Measurements from ENCODE around the gene GALNT18.

The GALNT18 gene

DNA sequence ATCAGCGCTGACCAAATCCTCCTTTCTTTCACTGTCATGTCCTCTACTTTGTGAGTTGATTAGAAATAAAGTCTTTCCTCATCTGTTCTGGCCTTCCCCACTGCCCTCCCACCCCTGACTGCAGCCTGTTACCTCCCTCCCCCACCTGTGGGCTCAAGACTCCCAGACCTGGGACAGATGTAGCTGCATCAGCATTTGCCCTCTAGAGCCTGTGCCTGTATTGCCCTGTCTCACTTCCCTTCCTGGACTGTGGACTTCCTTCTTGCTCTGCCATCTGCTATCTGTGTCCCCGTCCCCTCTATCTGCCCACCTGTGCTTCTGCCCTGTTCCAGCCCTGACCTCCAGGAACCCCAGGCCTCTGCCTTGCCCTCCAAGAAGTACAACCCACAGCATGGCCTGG is 122.5 kb downstream of the GALNT18 start:
- DNase-seq (ENCODE audit: low read depth in 2 of 2) = no peak

- no peak for DNase-seq (ENCODE audit: low read depth in 2 of 2)
These were observed 123.6 kb downstream of the GALNT18 start for GRCh38 chr11:11498195-11498594.

GRCh38 chr11:11496879-11497278 is 124.9 kb downstream of the GALNT18 start:
- no peak for DNase-seq (ENCODE audit: low read depth in 2 of 2)

GRCh38 chr11:11494348-11494747 is 127.5 kb downstream of the GALNT18 start:
- DNase-seq (ENCODE audit: low read depth in 2 of 2) = no peak

GRCh38 chr11:11493698-11494097 is 128.1 kb downstream of the GALNT18 start:
- no peak for DNase-seq (ENCODE audit: low read depth in 2 of 2)

DNA sequence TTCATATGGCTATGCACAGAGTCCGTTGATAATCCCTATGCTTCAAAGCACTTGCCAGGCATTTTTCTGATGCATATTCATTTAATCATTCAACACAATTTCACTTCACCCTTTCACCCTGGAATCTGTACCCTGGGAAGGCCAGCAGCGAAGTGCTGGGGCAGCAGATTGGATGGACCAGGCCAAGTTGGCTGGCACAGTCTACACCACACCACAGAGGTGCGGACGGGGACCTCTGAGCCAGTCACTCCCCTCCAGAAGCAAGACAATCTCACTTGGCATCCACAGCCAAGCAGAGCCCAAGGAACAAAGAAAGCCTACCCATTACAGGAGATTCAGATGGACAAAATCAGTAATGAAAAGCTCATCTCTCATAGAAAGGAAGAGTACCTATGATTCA is 130.2 kb downstream of the GALNT18 start:
- DNase-seq (ENCODE audit: low read depth in 2 of 2) = no peak

DNA sequence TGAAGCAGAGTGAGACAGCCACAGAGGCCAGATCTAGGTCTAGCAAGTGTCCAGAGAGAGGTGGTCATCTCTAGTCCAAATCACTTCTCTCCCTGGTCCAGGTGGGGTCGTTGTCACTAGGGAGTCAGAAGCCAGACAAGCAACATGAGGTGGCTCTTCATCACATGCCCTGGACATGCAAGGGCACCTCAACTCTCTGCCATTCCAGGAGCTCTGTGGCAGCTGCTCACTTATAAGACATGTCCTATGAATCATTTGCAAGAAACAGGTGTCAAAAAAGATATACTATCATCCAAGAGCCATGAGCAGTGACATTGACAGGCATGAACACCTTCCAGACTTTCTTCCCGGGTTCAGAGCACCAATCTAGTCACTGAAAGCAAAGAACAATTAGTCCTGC is 130.8 kb downstream of the GALNT18 start:
- no peak for DNase-seq (ENCODE audit: low read depth in 2 of 2)

DNA sequence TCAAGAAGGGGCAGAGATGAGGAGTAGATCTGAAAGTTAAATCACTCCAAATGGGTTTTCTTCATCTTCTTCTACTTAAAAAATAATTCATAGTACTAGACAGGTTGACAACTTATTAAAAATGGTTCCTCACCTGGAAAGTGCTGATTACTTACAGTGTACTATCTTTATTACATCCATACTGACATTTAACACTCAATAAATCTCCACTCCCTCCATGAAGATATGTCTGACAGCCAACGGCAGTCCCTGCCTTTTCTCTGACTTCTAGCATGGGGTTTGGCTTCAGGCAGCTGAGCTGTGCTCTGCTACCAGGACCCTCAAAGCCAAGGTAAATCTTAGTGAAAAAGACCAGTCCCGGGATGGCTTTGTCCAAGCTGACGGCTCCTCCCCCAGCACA is 135.4 kb downstream of the GALNT18 start:
- DNase-seq (ENCODE audit: low read depth in 2 of 2) = no peak

DNA sequence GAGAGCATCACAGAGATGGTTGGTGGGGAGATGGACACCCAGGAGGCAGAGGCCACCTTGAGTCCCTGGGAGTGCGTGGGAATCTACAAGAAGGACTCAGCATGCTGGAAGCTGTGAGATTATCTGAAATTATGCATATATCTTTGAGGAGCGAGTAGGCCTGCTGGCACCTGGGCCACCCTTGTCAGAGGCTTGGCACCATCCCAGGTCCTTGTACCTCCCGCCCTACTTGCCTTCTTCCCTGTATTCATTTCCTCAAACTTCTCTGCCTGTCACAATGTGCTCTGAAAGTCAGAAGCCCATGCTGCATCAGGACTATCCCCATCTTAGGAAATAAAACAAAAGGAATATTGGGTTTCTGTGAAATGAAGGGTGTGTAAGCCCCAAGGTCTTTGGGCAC is 135.8 kb downstream of the GALNT18 start:
- no peak for DNase-seq (ENCODE audit: low read depth in 2 of 2)

DNA sequence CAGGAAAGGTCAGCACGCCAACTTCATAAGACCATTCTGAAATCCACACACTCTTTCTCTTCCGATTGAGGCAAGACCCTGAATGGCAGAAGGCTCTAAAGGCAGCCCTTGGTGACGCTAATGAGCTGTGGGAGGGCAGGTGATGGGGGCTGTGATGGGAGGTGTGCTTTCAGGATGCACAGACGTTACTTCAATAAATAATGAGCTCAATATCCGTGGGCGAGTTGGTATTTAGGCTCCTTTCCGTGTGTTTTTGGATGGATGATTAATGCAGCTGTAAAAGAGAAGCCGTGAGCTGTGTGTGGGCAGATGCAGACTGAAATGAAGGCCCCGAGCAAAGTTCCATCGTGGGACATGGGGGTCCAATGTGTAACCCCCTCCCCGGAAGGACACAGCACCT is 138.2 kb downstream of the GALNT18 start:
- DNase-seq (ENCODE audit: low read depth in 2 of 2) = no peak

GRCh38 chr11:11482730-11483129 is 139.1 kb downstream of the GALNT18 start:
- DNase-seq (ENCODE audit: low read depth in 2 of 2) = no peak

DNA sequence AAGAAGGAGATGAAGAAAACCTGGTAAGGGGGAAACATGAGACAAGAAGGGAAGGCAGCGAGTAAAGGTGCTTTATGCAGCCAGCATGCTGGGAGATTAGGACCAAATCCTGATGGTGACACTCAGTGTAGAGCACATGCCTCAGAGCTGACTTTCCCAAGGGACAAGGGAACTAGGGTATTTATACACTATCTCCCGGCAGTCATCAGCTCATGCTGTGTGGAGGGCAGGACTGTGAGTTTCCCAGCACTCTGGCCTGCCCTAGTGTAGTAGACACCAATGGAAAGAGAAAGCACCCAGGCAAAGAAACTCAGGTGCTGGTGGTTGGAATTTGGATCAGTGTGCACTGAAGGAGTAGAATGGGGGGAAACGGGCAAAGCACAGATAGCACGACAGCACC is 140.4 kb downstream of the GALNT18 start:
- DNase-seq (ENCODE audit: low read depth in 2 of 2) = no peak

GRCh38 chr11:11480971-11481370 is 140.8 kb downstream of the GALNT18 start:
- DNase-seq (ENCODE audit: low read depth in 2 of 2) = no peak

GRCh38 chr11:11478687-11479086 is 143.1 kb downstream of the GALNT18 start:
- DNase-seq (ENCODE audit: low read depth in 2 of 2) = no peak

DNA sequence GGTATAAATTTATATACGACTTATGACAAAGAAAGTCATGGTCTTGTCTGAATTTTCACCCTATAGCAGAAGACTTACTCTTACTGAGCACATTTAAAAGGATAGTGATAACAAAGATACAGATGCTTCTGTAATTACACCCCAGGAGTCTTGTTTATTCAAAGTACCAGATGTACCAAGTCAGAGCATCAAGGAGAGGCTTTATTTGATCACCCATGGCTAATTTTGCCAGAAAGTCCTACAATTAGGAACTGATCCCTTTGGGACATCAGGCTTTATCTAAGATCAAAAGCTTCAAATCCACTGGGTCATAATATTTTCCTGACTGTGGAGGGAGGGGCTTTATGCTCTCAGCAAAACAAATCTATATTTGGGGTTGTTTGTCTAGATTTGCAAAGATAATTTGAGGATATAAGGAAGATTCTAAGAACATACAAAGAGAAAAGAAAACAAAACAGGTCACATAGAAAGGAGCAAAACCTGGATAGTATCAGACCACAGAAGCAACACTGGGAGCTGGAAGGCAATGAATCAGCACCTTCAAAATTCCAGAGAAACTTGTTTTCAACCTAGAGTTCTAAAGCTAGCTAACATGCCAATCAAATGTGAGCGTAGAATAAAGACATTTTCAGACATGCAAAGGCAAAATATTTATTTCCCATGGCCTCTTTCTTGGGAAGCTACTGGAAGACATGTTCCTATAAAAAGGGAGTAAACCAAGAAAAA is 143.9 kb downstream of the GALNT18 start:
- no peak for DNase-seq (ENCODE audit: low read depth in 2 of 2)

GRCh38 chr11:11476971-11477645 is 144.7 kb downstream of the GALNT18 start:
- no peak for DNase-seq (ENCODE audit: low read depth in 2 of 2)

- no peak for DNase-seq (ENCODE audit: low read depth in 2 of 2)
These were observed 145.3 kb downstream of the GALNT18 start for GRCh38 chr11:11476499-11476898.

- no peak for DNase-seq (ENCODE audit: low read depth in 2 of 2)
These were observed 149.7 kb downstream of the GALNT18 start for GRCh38 chr11:11472106-11472505.

GRCh38 chr11:11471201-11471600 is 150.6 kb downstream of the GALNT18 start:
- DNase-seq (ENCODE audit: low read depth in 2 of 2) = no peak

GRCh38 chr11:11468954-11469353 is 152.9 kb downstream of the GALNT18 start:
- DNase-seq (ENCODE audit: low read depth in 2 of 2) = no peak

DNA sequence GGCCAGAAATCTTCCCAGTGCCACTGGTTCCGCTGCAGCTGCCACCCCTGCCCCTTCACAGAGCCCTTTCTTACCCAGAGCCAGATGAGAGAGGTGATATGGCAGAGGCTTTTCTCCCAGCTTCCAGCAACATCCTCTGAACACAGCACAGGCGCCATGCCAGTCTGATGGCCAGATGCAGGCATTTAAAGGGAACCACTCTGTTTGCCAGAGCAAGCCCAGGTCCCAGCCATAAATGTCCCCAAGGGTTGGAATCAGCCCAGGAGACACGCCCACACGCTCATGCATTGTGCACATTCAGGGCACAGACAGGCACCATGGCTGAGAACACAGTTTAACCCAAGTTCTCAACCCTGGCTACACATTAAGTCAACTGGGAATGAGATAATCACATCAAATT is 154.5 kb downstream of the GALNT18 start:
- no peak for DNase-seq (ENCODE audit: low read depth in 2 of 2)

GRCh38 chr11:11464555-11464954 is 157.2 kb downstream of the GALNT18 start:
- no peak for DNase-seq (ENCODE audit: low read depth in 2 of 2)

DNA sequence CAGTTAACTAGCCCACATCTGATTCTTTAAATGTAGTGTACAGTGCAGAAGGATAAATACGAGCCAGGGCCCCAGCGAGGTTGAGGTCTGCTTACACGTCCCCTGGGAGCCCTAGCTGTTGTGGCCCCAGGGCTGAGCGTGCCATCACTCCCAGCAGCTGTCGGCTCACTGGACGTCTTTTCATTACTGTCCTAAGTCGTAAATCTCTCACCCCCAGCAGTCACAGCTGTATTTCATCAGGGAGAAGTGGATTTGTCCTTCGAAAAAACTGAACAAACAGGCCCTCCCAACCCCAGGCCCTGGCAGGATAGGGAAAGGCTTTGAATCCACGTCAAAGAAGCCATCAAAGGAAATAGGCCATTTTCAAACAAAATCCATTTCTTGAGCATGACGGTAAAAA is 158.4 kb downstream of the GALNT18 start:
- DNase-seq (ENCODE audit: low read depth in 2 of 2) = no peak

DNA sequence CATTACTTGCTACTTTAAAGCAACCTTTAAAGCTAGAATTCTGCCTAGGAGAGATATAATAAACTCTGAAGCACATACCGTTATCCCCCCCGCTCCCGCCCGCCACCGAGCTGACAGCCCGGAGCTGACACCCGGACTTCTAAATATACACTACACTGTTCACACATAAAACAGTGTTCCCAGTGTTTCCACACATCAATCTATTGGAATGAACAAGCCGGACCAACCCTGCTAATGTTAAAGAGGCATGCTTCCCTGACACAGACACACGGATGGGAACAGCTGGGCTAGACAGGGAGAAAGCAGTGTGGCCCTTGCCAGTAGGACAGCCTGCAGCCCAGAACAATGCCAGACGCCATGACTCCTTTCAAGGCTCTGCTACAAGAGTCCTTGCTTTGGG is 160.3 kb downstream of the GALNT18 start:
- DNase-seq (ENCODE audit: low read depth in 2 of 2) = no peak
